ENCODE data around the gene CAMK4. TPM values are rescaled to one million over a fixed set of nuclear protein-coding genes. Genes with fewer than 3 reads are reported as not detected.

Gene CAMK4
- polyA plus RNA-seq, 1 donor = 10.9 TPM

DNA sequence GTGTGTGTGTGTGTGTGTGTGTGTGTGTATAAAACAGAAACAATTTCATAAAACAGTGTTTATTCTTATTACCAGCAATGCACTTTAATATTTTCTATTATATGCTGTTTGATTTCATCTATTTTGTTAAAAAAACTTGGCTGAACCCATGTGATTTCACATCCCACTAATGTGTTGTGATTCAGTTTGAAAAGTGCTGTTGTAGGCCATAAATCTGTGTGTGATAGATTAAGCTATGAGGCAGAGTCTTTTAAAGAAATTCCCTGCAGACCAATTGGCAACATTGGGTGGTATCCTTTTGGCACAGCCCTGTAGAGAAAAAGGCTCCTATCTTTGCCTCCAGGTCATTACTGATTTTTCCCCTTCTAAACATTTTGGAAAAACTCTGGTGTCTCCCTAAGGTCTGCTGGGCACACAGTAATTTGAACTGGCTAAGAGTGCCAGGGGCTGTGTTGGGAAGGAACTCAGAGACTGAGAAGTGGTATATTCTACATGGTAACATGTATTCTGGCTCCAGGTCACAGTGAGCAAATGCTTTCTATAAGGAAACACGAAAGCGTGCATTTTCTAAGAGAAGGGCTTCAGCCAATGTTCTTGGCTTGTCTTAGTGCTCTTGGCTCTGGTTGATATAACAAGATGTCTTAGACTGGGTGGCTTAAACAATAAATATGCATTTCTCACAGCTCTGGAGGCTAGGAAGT, 4.5 kb downstream of the CAMK4 start:
- Histone ChIP-seq H3K9me3 (ENCODE audit: control insufficient read depth, low read depth, low read length) (peaks cover 3% of the 10 kb centered on the region), H3K27me3 (ENCODE audit: control insufficient read depth, insufficient read depth, low read length) (peaks cover 21% of the 10 kb centered on the region), H3K36me3 (ENCODE audit: control insufficient read depth, insufficient read depth, low read length) (no peaks in the 10 kb centered on the region), H3K4me3 (ENCODE audit: low read length) (no peak overlapping the region), H3K4me1 (ENCODE audit: control insufficient read depth, insufficient read depth, low read length) (peaks cover 4% of the 10 kb centered on the region), H3K27ac (ENCODE audit: low read length) (no peak overlapping the region)
- no CpG with 5 or more reads among the region's 2 CpGs for WGBS (ENCODE audit: insufficient coverage, low lambda C conversion rate)
- DNase-seq = no peak

- Histone ChIP-seq H3K4me1 (ENCODE audit: control insufficient read depth, insufficient read depth, low read length) (peaks cover 4% of the 10 kb centered on the region), H3K27me3 (ENCODE audit: control insufficient read depth, insufficient read depth, low read length) (peaks cover 17% of the 10 kb centered on the region), H3K9me3 (ENCODE audit: control insufficient read depth, low read depth, low read length) (peaks cover 2% of the 10 kb centered on the region), H3K4me3 (ENCODE audit: low read length) (no peak overlapping the region), H3K36me3 (ENCODE audit: control insufficient read depth, insufficient read depth, low read length) (no peaks in the 10 kb centered on the region), H3K27ac (ENCODE audit: low read length) (no peak overlapping the region)
- DNase-seq = no peak
- 100% methylated on average over 1 of the region's 5 CpGs for WGBS (ENCODE audit: insufficient coverage, low lambda C conversion rate)
Observed at GRCh38 chr5:111229221-111229835, 5.1 kb downstream of the CAMK4 start.

DNA sequence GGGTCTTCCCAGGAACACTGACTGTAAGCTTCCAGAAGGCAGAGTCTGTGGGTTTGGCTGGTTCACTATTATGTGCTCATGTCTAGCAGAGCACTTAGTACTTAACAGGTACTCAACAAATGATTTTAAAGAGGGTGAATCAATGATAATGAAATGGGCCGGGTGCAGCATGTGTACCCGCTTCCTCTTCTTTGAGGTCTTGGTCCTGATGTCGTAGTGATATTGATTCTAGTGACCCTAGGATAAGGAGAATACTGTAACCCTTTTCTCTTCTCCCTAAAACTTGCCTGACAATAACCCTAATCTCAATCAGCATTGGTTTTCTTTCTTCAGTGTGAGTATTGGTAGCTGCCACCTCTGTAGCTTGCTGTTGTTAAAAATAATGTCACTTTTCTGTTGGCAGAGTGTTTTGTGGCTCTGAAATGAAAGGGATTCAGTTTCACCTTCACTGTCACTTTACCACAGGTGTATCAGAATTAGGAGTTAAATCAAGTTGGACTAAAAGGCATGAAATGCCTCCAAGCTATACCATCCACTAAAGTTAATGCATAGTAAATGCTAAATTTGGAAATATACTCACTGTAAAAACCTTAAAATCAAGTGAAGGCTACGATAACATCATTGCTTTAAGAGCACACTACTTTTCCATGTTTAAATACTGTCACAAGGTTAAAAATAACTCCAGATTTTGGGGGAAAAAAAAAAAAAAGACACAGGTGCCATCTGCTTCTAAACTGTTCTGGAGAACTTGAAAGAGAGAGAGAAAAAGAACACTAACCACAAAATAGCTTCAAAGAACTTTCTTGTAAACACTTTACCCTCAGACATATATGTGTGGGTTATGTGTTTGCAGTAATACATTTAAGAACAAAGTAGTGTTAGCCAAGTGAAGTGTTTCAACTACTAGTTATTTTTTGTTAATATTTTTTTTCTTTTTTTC, 6.0 kb downstream of the CAMK4 start:
- no peaks in the 10 kb centered on the region for H3K9me3 ChIP-seq (ENCODE audit: control insufficient read depth, low read depth, low read length)
- WGBS (ENCODE audit: insufficient coverage, low lambda C conversion rate) = 70% methylated on average over 2 of the region's 4 CpGs
- peaks cover 9% of the 10 kb centered on the region for H3K27me3 ChIP-seq (ENCODE audit: control insufficient read depth, insufficient read depth, low read length)
- no peak overlapping the region for H3K4me3 ChIP-seq (ENCODE audit: low read length)
- DNase-seq = no peak
- H3K4me1 ChIP-seq (ENCODE audit: control insufficient read depth, insufficient read depth, low read length) = no peaks in the 10 kb centered on the region
- no peaks in the 10 kb centered on the region for H3K36me3 ChIP-seq (ENCODE audit: control insufficient read depth, insufficient read depth, low read length)
- no peak overlapping the region for H3K27ac ChIP-seq (ENCODE audit: low read length)

GRCh38 chr5:111231119-111231518, 6.9 kb downstream of the CAMK4 start:
- Histone ChIP-seq H3K9me3 (ENCODE audit: control insufficient read depth, low read depth, low read length) (no peaks in the 10 kb centered on the region), H3K36me3 (ENCODE audit: control insufficient read depth, insufficient read depth, low read length) (no peaks in the 10 kb centered on the region), H3K4me1 (ENCODE audit: control insufficient read depth, insufficient read depth, low read length) (no peaks in the 10 kb centered on the region), H3K27ac (ENCODE audit: low read length) (no peak overlapping the region), H3K4me3 (ENCODE audit: low read length) (no peak overlapping the region), H3K27me3 (ENCODE audit: control insufficient read depth, insufficient read depth, low read length) (no peaks in the 10 kb centered on the region)
- WGBS (ENCODE audit: insufficient coverage, low lambda C conversion rate) = 75% methylated on average over 1 of the region's 1 CpG
- DNase-seq = no peak

- no peak overlapping the region for H3K27ac ChIP-seq (ENCODE audit: low read length)
- H3K4me1 ChIP-seq (ENCODE audit: control insufficient read depth, insufficient read depth, low read length) = no peaks in the 10 kb centered on the region
- WGBS (ENCODE audit: insufficient coverage, low lambda C conversion rate) = no CpG with 5 or more reads among the region's 1 CpG
Observed at GRCh38 chr5:111232311-111233051, 8.3 kb downstream of the CAMK4 start.

GRCh38 chr5:111233052-111233374, 8.8 kb downstream of the CAMK4 start:
- H3K4me1 ChIP-seq (ENCODE audit: control insufficient read depth, insufficient read depth, low read length) = no peaks in the 10 kb centered on the region
- WGBS (ENCODE audit: insufficient coverage, low lambda C conversion rate) = 65% methylated on average over 2 of the region's 2 CpGs
- no peaks in the 10 kb centered on the region for H3K27me3 ChIP-seq (ENCODE audit: control insufficient read depth, insufficient read depth, low read length)
- no peak overlapping the region for H3K27ac ChIP-seq (ENCODE audit: low read length)
- no peaks in the 10 kb centered on the region for H3K9me3 ChIP-seq (ENCODE audit: control insufficient read depth, low read depth, low read length)
- H3K4me3 ChIP-seq (ENCODE audit: low read length) = no peak overlapping the region
- DNase-seq = no peak
- H3K36me3 ChIP-seq (ENCODE audit: control insufficient read depth, insufficient read depth, low read length) = no peaks in the 10 kb centered on the region

More at GRCh38 chr5:111232311-111233051, 8.3 kb downstream of the CAMK4 start:
- no peaks in the 10 kb centered on the region for H3K36me3 ChIP-seq (ENCODE audit: control insufficient read depth, insufficient read depth, low read length)
- no peak for DNase-seq
- no peak overlapping the region for H3K4me3 ChIP-seq (ENCODE audit: low read length)
- no peaks in the 10 kb centered on the region for H3K27me3 ChIP-seq (ENCODE audit: control insufficient read depth, insufficient read depth, low read length)
- no peaks in the 10 kb centered on the region for H3K9me3 ChIP-seq (ENCODE audit: control insufficient read depth, low read depth, low read length)

GRCh38 chr5:111234125-111234524, 9.9 kb downstream of the CAMK4 start:
- H3K36me3 ChIP-seq (ENCODE audit: control insufficient read depth, insufficient read depth, low read length) = no peaks in the 10 kb centered on the region
- no peak overlapping the region for H3K27ac ChIP-seq (ENCODE audit: low read length)
- no peak for DNase-seq
- no peaks in the 10 kb centered on the region for H3K4me1 ChIP-seq (ENCODE audit: control insufficient read depth, insufficient read depth, low read length)
- H3K27me3 ChIP-seq (ENCODE audit: control insufficient read depth, insufficient read depth, low read length) = no peaks in the 10 kb centered on the region
- H3K9me3 ChIP-seq (ENCODE audit: control insufficient read depth, low read depth, low read length) = no peaks in the 10 kb centered on the region
- no peak overlapping the region for H3K4me3 ChIP-seq (ENCODE audit: low read length)
- 20% methylated on average over 1 of the region's 2 CpGs for WGBS (ENCODE audit: insufficient coverage, low lambda C conversion rate)

GRCh38 chr5:111235635-111236034, 11.5 kb downstream of the CAMK4 start:
- no peak overlapping the region for H3K27ac ChIP-seq (ENCODE audit: low read length)
- no peaks in the 10 kb centered on the region for H3K27me3 ChIP-seq (ENCODE audit: control insufficient read depth, insufficient read depth, low read length)
- no peaks in the 10 kb centered on the region for H3K4me1 ChIP-seq (ENCODE audit: control insufficient read depth, insufficient read depth, low read length)
- H3K36me3 ChIP-seq (ENCODE audit: control insufficient read depth, insufficient read depth, low read length) = no peaks in the 10 kb centered on the region
- no peaks in the 10 kb centered on the region for H3K9me3 ChIP-seq (ENCODE audit: control insufficient read depth, low read depth, low read length)
- no peak overlapping the region for H3K4me3 ChIP-seq (ENCODE audit: low read length)
- DNase-seq = no peak
- no CpG with 5 or more reads among the region's 5 CpGs for WGBS (ENCODE audit: insufficient coverage, low lambda C conversion rate)

- no peak for DNase-seq
- Histone ChIP-seq H3K4me1 (ENCODE audit: control insufficient read depth, insufficient read depth, low read length) (no peaks in the 10 kb centered on the region), H3K27me3 (ENCODE audit: control insufficient read depth, insufficient read depth, low read length) (no peaks in the 10 kb centered on the region), H3K27ac (ENCODE audit: low read length) (no peak overlapping the region), H3K36me3 (ENCODE audit: control insufficient read depth, insufficient read depth, low read length) (no peaks in the 10 kb centered on the region), H3K4me3 (ENCODE audit: low read length) (no peak overlapping the region), H3K9me3 (ENCODE audit: control insufficient read depth, low read depth, low read length) (no peaks in the 10 kb centered on the region)
- no CpG with 5 or more reads among the region's 2 CpGs for WGBS (ENCODE audit: insufficient coverage, low lambda C conversion rate)
Observed at GRCh38 chr5:111236348-111236747, 12.2 kb downstream of the CAMK4 start.

DNA sequence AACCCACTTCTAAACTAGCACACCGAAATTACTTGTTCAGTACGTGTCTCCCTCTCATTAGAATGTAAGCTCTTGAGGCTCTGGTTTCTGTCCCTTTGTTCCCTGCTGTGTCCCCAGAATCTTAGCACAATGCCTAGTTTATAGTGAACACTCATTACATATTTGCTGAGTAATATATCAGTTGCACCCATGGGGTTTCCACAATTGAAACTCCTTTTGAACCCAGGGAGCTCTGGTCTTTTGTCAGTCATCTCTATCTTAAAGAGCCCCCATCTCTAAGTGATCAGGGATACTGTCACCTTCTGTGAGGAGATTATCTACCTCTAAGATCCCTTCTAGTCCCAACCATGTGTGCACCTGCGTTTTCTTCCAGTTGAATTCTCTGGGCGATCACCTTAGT, 12.8 kb downstream of the CAMK4 start:
- Histone ChIP-seq H3K27ac (ENCODE audit: low read length) (no peak overlapping the region), H3K9me3 (ENCODE audit: control insufficient read depth, low read depth, low read length) (no peaks in the 10 kb centered on the region), H3K4me3 (ENCODE audit: low read length) (no peak overlapping the region), H3K36me3 (ENCODE audit: control insufficient read depth, insufficient read depth, low read length) (no peaks in the 10 kb centered on the region), H3K27me3 (ENCODE audit: control insufficient read depth, insufficient read depth, low read length) (no peaks in the 10 kb centered on the region), H3K4me1 (ENCODE audit: control insufficient read depth, insufficient read depth, low read length) (no peaks in the 10 kb centered on the region)
- 60% methylated on average over 1 of the region's 4 CpGs for WGBS (ENCODE audit: insufficient coverage, low lambda C conversion rate)
- DNase-seq = no peak

Data from large intestine (tissue), 3 donors.